ENCODE results near the gene XPO6. TPM values are rescaled to one million over a fixed set of nuclear protein-coding genes. Genes with fewer than 3 reads are reported as not detected.

Gene XPO6
- total RNA-seq, 1 experiment from 2014 or later: 162 TPM

DNA sequence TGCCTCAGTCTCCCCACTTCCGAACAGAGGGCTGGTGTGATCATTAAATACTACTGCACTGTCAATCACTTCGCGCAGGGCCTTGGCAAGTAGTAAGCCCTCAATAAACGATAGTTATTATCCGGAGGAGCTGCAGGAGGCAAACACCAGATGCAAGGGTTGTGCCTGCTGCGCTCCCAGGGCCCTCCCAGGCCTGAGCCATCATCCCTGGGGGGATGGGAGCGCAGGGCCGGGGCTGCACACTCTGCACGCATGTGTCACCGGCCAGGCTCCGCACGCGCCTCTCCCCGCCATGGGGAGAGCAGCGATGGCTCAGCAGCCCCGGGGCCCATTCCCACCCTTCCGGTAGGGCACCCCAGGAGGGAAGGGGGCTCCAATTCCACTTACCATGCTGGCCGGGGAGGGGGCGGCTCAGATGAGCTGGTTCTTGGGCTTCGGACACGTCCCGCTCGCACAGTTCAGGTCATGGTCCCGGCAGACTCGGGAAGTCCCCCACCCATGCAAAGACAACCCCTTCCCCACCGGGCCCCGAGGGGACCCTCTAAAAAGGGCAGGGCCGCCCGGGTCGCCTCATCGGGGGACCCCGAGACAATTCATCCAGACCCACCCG, 681 bp downstream of the XPO6 start:
- TF ChIP-seq MAX (IDR thresholded peaks at IDR 0.05) (peak; percentile 86), POLR2AphosphoS5 (IDR thresholded peaks at IDR 0.05; ENCODE audit: low read depth, low read length) (peak; percentile 33; the same call in 1 of the 2 replicates), EZH2 (IDR thresholded peaks at IDR 0.05) (no peak), SIN3A (IDR thresholded peaks at IDR 0.05; ENCODE audit: low read depth) (peak; percentile 47; the same call in 1 of the 2 replicates)
- no TSS peak for BruUV-seq (replicated peaks)
- peaks cover 16 to 30% of the 10 kb centered on the region in 2 experiments; a peak in 3 of 4 replicates for H3K36me3 ChIP-seq (ENCODE audit: control insufficient read depth in 1 of 2, insufficient read depth in 2 of 2, low read length in 2 of 2)
- peaks cover 3% of the 10 kb centered on the region; the same call in 1 of the 2 replicates for H4K20me1 ChIP-seq (ENCODE audit: insufficient read depth)
- H3K9me2 ChIP-seq (ENCODE audit: insufficient read depth): no peaks in the 10 kb centered on the region
- ChIA-PET CTCF (no interaction called here), POLR2A (no interaction called here), RAD21 (ENCODE audit: low non-redundant PET in 1 of 2, low total read pairs in 2 of 2, uncharacterized antibody in 2 of 2, unreplicated experiment in 2 of 2) (interaction anchor here in 1 of 2 experiments (0.7 kb wide), 1 partner anchor 1683 kb away, joined by 3 read pairs; no protein-coding TSS in a partner anchor)
- H3K4me2 ChIP-seq (ENCODE audit: low read length): peak overlapping the region; percentile 80
- peak overlapping the region; percentile 89 to 90 for H3K4me3 ChIP-seq (replicated peaks in 1 of 2; ENCODE audit: low read depth in 1 of 2, low read length in 2 of 2)
- H3K27me3 ChIP-seq (ENCODE audit: insufficient read depth, low read length): no peaks in the 10 kb centered on the region
- H3K9ac ChIP-seq (ENCODE audit: low read length): peak overlapping the region; percentile 95
- peak overlapping the region; percentile 84 for H3K27ac ChIP-seq (ENCODE audit: low read depth, low read length)
- intact Hi-C loops (cut with micrococcal nuclease): loop anchor here (5.0 to 10.0 kb wide), 3 partner anchors 64 to 336 kb away; no protein-coding TSS in a partner anchor
- DNase-seq (ENCODE audit: low read depth, low spot score): no peak
- H3K9me3 ChIP-seq (ENCODE audit: control insufficient read depth in 1 of 2, insufficient read depth in 1 of 2, low read depth in 1 of 2, low read length in 2 of 2): no peaks in the 10 kb centered on the region
- peak; percentile 61 for ATAC-seq
- no peak overlapping the region for H2AFZ ChIP-seq (ENCODE audit: low read depth, low read length, poor library complexity, severe bottlenecking)
- H3K4me1 ChIP-seq (ENCODE audit: control insufficient read depth in 1 of 2, insufficient read depth in 2 of 2, low read length in 2 of 2): peaks cover 17 to 24% of the 10 kb centered on the region in 2 experiments
- H3K79me2 ChIP-seq (ENCODE audit: insufficient read depth, low read length): peaks cover 54% of the 10 kb centered on the region

- Histone ChIP-seq H3K36me3 (ENCODE audit: control insufficient read depth in 1 of 2, insufficient read depth in 2 of 2, low read length in 2 of 2) (peaks cover 19 to 36% of the 10 kb centered on the region in 2 experiments), H4K20me1 (ENCODE audit: insufficient read depth) (peaks cover 3% of the 10 kb centered on the region; the same call in 1 of the 2 replicates), H3K9me3 (ENCODE audit: control insufficient read depth in 1 of 2, insufficient read depth in 1 of 2, low read depth in 1 of 2, low read length in 2 of 2) (no peaks in the 10 kb centered on the region), H3K27me3 (ENCODE audit: insufficient read depth, low read length) (no peaks in the 10 kb centered on the region), H3K9ac (ENCODE audit: low read length) (peak overlapping the region; percentile 95), H3K4me2 (ENCODE audit: low read length) (peak overlapping the region; percentile 80), H2AFZ (ENCODE audit: low read depth, low read length, poor library complexity, severe bottlenecking) (no peak overlapping the region), H3K4me1 (ENCODE audit: control insufficient read depth in 1 of 2, insufficient read depth in 2 of 2, low read length in 2 of 2) (peaks cover 17 to 24% of the 10 kb centered on the region in 2 experiments), H3K27ac (ENCODE audit: low read depth, low read length) (no peak overlapping the region), H3K4me3 (replicated peaks in 1 of 2; ENCODE audit: low read depth in 1 of 2, low read length in 2 of 2) (peak overlapping the region; percentile 89 to 90), H3K9me2 (ENCODE audit: insufficient read depth) (no peaks in the 10 kb centered on the region), H3K79me2 (ENCODE audit: insufficient read depth, low read length) (peaks cover 62% of the 10 kb centered on the region)
- intact Hi-C loops (cut with micrococcal nuclease): loop anchor here (5.0 to 10.0 kb wide), 3 partner anchors 65 to 337 kb away; no protein-coding TSS in a partner anchor
- TSS peak; percentile 46 for BruUV-seq (replicated peaks)
- RAD21 ChIA-PET (ENCODE audit: low non-redundant PET in 1 of 2, low total read pairs in 2 of 2, uncharacterized antibody in 2 of 2, unreplicated experiment in 2 of 2): no interaction called here
- TF ChIP-seq POLR2AphosphoS5 (IDR thresholded peaks at IDR 0.05; ENCODE audit: low read depth, low read length) (no peak), CEBPB (IDR thresholded peaks at IDR 0.05; ENCODE audit: low read depth) (no peak), YY1 (IDR thresholded peaks at IDR 0.05; ENCODE audit: extremely low read depth, insufficient replicate concordance, low read depth, low read length) (no peak)
- CTCF ChIA-PET: no interaction called here
- ATAC-seq: no peak
- POLR2A ChIA-PET: no interaction called here
- DNase-seq (ENCODE audit: low read depth, low spot score): no peak
Measured at GRCh38 chr16:28210264-28210663, 1.5 kb downstream of the XPO6 start.

Measured in HCT116 (cell line).